Measurements from ENCODE around the gene RPP25L.

DNA sequence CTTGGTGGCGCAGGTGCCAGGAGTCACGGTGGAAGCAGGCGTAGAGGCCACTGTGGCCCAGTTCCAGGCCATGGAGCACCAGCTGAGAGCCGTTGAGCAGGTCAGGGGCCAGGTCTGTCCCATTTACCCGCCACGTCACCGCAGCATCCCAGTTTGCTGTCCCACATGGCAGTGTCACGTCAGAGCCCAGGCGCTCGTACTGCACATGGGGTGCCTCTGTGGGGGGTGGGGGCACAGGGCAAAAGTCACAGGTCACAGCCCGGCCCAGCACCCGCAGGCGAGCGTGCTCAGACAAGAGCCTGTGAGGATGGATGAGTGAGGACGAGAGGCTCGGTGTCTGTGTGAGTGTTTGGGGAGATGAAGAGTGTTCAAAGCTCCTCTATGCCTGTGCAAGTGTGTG, 47.3 kb downstream of the RPP25L start:
- TF ChIP-seq, protein P1, sequence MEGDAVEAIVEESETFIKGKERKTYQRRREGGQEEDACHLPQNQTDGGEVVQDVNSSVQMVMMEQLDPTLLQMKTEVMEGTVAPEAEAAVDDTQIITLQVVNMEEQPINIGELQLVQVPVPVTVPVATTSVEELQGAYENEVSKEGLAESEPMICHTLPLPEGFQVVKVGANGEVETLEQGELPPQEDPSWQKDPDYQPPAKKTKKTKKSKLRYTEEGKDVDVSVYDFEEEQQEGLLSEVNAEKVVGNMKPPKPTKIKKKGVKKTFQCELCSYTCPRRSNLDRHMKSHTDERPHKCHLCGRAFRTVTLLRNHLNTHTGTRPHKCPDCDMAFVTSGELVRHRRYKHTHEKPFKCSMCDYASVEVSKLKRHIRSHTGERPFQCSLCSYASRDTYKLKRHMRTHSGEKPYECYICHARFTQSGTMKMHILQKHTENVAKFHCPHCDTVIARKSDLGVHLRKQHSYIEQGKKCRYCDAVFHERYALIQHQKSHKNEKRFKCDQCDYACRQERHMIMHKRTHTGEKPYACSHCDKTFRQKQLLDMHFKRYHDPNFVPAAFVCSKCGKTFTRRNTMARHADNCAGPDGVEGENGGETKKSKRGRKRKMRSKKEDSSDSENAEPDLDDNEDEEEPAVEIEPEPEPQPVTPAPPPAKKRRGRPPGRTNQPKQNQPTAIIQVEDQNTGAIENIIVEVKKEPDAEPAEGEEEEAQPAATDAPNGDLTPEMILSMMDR (IDR thresholded peaks at IDR 0.05): no peak
- TF ChIP-seq POLR2A (IDR thresholded peaks at IDR 0.05): no peak
